HG03439 (cell line): ENCODE data around the gene ELMO1.

Source experiments
- ATAC-seq: cut with Tn5 transposase; IDR thresholded peaks from one replicate; pipeline ENCODE4 v1.9.1; 2021; ENCODE audit warnings: mild to moderate bottlenecking, moderate library complexity; ENCODE audit not compliant: unreplicated experiment

ELMO1 gene

DNA sequence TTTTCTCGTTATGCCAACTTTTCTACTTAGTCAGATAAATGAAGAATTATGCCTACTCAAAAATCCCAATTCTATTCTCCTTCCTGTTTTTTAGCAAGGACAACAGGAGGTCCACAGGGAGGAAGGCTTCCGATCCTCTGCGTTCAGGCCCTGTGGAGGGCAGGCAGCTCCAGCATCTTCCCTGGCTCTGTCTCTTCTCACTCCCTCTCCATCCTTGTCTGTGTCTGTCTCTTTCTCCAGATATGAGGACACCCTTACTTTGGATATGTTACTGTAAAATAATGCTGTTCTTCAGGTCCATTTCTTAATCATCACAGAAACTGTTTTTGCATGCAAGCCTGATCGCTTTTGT is 166.6 kb downstream of the ELMO1 start:
- ATAC-seq, result no peak

DNA sequence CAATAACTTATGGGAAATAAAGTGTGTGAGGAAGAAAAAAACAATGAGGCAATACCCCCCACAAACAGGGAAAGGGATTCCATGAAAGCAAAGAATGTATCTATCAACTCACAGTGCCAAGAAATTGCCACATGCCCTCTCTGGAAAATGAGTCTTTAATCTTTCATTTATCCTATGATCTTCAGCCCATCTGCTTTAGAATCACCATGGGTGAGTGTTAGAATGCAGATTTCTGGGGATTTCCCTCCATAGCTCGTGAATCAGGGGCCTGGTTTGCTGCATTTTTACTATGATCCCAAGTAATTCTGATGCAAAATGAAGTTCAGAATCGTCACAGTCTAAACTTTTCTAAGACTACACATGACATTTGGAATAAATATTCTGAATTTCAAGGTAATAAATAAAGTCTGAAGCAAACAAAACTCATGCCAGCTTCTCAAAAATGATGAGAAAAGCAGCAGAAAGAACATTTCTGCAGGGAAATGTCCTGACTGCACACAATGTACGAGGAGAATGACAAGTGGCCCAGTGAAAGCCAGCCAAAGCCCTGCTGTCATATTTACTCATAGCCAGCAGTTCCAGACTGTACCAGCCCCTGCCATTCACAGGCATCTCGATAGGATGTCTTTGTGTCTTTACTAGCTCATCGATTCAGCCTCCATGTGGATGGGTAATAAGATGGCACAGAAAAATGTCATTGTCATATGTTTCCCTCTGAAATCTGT is 167.1 kb downstream of the ELMO1 start:
- ATAC-seq, result no peak

DNA sequence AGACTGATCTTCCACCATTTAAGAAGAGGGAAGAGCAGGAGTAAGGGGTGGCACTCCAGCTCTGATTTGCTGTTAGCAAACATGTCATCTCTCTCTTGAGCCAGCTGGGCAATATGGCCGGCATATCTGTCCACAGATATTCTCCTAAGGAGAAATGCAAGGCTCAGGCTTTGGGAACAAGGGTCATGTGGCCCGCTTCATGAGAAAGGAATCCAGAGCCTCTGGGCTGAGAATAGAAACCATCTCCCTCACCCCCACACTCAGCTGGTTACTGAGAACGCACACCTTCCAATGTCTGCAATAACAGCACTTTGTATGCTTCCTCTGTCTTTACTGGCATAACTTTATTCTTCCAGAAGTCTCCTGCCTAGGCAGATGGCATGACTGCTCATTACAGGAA is 171.2 kb downstream of the ELMO1 start:
- no peak for ATAC-seq

DNA sequence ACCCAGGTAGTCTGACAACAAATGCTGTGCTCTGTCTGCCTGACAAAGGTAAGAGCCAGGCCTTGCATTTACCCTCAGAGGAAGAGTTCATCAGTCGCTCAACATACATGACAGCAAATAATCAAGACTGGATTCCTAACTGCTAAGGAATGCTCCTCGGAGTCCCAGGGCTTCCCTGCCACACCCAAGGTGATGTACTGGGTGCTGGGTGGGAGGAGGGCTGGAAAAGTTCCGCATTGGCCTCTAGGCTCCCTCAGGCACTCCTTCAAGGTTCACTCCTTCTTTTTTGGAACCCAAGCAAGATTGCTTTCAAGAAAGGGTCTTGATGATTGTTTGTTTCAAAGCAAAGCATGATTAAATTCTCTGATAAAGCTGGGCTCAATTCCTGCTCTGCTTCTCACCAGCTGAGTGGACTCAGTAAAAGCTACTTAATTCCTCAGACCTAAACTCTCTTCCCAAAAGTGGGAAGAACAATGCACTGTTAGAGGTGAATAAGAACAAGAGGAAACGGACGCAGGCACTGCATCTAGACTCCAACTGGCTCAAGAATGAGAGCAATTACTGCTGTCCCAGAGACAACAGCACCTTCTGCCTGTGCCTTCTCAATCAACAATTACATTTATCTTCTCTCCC is 173.5 kb downstream of the ELMO1 start:
- no peak for ATAC-seq

DNA sequence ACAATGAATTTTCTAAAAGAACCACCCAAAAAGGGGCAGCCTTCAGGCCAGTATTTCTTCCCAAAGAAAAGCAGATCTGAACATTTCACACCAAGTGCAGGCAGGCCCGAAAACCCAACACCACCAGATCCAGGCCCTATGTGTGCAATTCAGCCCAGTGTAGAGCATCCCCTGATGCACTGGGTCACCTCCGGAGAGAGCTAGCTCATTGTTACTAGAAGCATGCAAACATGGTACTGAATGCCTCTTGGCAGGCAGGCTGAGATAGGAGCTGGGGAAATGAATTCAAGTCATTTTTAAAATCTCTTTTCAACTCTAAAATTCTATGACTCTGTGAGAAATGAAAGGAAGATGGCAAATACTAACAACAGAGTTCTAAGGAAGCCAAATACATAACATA is 174.8 kb downstream of the ELMO1 start:
- no peak for ATAC-seq

DNA sequence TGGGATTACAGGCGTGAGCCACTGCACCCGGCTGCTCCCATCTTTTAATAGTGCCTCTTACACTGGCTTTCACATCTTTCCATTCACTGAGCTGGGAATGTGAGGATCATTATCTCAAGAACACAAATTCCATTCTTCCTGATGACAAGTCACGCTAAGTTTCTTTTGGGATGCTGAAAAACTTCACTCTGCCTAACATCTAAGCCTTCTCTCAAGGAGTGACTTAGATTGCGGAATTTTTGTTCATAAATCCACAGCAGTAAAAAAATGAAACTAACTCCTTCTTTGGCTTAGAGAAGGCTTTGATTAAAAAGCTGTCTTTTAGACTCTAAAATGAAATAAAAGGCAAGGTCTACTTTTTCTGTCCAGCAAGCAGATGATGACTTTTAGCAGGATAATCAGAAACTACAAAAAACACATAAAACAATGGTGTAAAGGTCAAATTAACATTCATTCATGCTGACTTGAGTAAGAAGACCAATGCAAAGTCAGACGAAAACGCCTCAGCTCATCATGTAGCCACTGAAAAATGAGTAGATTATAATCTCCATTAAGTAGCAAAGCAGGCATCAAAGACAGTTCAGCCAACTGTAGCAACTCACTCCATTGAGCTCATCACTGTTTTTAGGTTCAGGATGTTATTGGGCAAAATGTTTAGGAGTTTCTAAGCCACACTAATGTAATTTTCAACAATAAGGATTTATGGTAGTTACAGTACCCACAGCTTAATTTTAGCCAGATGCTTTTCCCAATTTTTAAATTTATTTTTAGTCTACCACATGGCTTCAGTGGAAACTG is 178.8 kb downstream of the ELMO1 start:
- ATAC-seq, result no peak

DNA sequence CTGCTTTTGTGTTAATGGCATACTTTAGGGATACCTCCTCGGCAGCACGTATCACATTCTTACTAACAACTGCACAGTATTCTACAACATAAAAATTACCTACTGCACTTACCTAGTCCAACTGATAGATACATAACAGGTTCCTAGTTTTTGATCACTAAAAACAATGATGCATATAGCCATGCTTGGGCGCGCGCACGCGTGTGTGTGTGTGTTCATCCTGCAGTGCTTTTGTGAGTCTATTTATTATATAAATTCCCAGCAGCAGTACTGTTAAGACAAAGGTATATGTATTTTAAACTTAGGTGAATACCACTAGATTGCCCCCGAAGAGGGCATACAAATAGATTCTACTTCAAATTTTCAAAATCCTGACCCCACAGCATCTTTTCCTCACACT is 181.4 kb downstream of the ELMO1 start:
- ATAC-seq, result no peak

DNA sequence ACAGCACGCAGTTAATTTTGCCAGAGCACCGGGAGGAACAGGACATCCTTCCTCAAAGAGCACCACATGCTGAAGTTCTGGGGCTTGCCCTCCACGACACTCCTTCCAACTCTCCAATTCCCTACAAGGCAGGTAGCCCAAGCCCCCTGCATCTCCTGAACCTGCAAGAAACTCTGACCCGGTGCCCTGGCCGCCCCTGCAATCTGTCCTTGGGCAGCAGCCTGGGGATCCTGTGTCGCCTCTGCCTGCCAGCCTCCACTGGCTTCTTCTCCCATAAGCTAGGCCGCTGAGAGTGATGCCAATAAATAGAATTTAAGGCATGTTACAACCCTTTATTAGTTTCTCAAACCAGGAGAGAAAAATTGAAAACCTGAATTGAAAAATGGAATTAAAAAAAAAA is 182.8 kb downstream of the ELMO1 start:
- no peak for ATAC-seq

DNA sequence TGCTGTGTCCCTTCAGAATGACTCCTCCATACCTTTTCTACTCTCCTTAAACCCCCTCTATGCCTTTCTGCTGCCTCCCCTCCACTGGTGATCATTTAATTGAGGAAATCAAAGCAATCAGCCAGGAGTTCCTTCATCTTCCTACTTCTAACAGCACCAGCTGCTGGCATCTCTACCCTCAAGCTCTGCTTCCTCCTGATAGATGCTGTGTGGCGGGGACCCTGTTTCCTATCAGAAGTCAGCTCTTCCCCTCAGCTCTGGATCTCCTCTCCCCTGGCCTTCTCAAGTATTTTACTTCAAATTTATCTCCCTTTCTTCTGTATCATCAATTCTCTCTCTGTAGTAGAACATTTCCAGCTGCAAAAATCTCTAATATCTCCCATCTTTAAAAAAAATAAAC is 183.7 kb downstream of the ELMO1 start:
- ATAC-seq, result no peak

DNA sequence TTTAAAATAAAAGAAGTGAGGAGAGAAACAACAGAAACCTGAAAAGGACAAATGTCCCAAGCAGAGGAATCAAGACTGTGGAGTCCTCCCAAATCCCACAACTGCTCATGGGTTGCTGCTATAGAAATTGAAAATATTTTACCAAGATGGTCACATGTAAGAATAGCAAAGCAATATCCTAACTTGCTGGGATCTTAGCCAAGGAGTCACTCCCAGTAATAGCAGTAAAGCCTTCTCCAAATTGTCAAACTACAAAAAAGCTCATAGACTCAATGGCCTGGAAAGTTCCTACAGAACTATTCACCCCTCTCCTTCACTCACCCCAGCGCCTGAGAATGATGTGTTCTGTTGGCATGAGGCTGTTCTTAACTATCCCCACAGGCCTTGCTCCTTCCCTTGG is 186.5 kb downstream of the ELMO1 start:
- no peak for ATAC-seq

DNA sequence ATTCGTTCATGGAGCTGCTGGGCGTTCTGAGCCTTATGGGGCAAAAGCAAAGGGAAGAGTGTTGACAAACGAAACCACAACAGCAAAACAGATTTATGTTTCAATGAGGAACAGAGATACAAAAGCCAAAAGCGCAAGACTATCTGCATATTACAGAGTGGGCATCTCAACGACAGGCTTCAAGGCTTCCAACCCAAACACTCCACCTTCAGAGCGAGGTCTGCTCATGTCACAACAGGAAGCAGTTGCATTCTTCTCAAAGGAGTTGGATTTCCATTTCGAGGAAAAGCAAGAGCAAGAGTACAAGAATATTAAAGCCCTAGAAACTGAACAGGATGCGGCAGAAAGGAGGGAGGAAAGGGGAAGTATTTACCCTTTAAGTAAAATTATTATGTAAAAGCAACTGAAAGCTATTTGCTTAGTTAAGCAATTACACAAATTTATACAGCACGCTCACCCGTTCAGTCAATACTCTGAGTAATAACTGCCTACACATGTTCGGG is 189.3 kb downstream of the ELMO1 start:
- no peak for ATAC-seq

DNA sequence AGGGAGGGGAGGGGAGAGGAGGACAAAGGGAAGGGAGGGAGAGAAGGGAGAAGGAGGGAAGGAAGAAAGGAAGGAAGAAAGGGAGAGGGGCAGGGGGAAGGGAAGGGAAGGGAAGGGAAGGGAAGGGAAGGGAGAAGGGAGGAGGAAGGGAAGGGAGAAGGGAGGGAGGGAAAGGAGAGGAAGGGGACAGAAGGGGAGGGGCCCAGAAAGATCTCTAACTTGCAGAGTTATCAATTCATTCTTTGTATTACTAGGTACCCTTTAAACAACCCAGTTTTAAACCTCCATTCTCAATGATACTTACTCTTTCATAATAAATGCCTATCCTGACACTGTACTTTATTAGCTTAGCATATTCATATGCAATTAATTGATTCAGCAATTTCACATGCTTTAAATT is 192.0 kb downstream of the ELMO1 start:
- no peak for ATAC-seq

DNA sequence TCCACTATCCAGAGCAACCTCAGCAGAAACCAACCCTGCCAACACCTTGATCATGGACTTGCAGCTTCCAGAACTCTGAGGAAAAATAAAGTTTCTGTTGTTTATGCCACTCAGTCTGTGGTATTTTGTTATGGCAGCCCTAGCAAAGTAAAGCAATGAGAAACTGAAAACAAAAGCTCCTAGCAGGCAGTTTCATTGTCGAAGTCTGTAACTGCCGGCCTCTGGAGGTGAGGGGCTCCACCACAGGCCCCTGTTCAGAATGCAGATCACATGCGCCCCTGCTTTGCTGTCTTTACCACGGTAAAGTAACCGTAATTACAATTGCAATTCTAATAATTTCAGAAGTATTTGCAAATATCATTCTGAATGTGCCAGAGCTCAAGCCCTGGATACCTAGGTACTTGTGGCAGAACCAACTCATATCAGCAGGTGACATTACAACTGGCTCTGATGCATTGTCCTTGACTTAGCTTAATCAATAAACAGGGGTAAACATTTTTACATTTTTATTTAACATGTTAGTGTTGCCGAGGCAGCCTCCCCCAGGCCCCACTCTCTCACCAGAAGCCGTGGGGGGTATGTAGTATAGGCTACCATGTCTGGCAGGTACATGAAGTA is 193.2 kb downstream of the ELMO1 start:
- ATAC-seq, result no peak

DNA sequence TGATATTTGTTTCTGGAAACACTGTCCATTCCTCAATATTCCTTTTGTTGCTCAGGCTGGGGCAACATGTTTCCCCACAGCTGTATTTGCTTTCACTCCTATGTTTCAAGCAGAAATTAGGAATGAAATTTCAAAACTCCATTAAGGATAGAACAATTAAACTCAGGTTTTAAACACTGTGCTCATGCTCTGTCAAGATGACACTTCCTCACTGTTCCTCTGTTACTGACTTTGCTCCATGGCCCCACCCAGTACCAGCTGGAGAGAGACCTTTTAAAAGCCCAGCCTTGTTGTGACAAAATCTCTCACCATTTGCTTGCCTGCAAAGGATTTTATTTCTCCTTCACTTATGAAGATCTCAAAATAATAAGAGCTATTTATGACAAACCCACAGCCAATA is 197.4 kb downstream of the ELMO1 start:
- no peak for ATAC-seq

DNA sequence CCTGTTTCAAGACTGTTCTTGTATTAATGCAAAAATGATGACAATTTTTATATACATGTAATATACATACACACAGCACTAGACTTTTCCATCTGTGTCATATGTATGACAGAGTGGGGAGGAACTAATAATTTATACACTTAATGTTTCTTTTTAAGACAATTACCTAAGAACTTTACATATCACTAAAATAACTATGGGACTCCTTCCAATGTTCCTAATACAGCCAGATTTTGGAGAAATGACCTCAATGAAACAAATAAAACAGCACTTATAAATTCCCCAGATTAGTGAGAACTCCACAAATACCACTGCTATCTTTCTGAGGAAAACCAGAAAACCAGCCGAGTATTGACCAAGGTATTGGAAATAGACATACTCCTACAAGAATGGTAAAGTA is 199.4 kb downstream of the ELMO1 start:
- ATAC-seq, result no peak

DNA sequence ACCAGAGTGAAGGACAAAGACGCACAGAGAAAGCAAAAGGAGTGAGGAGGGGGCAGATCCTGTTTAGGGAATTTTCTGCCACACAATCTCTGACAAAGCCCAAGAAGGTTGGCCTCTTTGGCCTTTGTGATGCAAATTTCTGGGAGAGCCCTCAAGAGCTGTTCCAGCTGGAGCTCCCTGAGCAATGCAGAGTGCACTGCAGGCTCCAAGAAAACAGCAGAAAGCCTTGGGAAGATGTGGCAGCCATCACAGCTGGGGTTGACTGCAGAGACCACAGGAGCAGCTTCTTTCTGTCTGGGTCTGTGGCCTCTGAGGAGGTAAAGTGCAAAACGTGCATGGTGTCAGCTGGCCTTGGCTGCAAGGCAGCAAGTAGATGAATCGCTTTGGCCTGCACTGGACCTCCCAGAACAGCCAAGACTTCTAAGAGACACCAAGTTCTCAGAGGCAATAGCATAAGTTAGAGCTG is 200.2 kb downstream of the ELMO1 start:
- no peak for ATAC-seq

DNA sequence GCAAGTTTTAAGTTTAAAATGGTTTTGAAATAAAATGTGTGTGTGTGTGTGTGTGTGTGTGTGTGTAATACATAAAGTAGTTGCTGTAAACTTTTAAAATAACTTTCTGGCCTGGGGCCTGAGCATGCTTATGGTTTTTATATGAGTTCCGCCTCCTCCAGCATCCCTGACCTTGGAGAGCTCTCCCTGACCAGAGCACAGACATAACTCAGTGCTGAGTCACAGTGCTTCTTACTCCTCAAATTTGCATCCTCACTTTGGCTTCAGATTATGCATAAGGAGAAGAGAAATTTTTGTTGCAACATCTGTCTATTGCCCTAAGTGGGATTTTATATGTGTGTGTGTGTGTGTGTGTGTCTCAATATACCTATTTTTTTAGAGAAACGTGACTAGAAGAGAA is 200.8 kb downstream of the ELMO1 start:
- no peak for ATAC-seq

DNA sequence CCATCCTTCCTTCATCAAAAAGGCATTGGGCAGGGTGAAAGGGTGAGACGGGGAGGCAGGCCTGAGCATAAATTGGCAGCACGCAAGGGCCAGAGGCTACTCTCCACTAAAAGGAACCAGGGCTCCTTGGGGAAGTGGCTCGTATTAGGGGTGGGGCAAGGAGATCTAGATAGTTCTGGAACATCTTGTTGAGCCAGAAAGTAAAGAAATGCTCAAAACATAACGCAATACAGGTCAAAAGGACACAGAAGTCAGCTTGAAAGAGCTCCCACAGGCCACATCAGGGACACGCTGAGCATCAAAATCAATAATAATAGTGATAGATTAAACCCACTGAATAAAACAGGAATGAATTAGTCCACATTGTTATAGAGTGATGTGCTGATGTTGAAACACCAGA is 203.1 kb downstream of the ELMO1 start:
- no peak for ATAC-seq

DNA sequence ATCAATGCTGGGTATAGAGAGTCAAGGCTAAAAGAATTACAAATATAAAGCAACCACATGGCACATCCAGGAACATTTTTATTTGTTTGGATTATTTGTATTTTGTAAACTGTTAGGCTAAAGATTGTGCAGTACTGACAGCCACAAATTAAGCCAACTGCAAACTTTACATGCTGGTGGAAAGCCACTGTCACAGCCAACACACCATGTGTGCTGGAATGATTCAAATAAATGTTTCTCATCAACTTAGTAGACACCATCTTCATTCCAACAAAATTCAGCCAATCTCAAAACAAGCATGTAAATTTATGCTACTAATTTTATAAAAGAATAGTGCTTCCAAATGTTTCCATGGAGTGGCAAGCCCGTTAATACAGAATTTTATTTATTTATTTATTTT is 211.8 kb downstream of the ELMO1 start:
- no peak for ATAC-seq

DNA sequence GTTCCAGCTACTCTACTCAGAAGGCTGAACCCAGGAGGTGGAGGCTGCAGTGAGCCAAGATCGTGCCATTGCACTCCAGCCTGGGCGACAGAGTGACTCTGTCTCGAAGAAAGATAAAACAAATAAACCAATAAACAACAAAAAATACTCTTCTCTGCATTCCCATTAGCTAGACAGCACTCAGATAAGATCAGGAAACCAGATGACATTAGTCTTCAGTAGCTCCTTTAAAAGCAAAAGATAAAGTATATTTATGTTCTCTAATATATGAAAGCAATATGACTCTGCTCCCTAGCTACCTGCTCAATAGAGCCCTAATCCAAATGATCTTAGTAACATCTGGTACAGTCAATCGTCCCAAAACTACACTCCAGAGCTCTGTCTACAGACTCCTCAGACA is 212.9 kb downstream of the ELMO1 start:
- ATAC-seq, result no peak

DNA sequence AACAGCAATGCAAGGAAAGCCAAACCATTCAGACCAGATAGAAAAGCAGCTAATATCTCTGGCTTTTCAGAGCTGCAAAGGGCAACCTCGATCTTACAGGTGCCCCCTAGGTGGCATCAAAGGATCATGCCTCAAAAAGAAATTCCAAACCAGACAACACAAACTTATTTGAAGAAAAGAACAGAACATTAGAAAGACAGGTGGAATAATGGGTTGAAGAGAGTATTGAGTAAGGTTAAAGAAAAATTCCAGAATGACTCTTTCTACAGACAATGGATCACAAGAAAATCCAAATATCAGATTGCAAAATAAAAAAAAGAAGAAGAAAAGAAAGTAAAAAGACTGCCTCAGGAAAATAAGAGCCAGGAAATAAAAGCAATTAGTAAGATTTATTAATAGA is 213.7 kb downstream of the ELMO1 start:
- ATAC-seq, result no peak

DNA sequence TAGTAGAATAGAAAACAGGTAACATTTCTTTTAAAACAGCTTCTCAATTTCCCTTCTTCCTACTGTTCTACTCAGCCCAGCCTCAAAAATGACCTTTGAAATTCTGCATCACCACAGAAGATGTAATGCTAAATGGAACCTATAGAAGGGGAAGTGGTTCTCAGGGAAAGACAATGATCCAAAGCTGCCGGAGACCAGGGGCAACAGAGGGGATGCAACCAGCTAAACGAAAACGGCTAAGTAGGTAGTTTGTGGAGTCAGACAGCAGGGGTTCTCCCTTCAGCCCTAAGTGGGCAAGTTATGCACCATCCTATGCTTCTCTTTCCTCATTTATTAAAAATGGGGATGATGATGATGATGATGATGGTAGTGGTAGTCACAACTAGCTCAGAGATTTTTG is 214.3 kb downstream of the ELMO1 start:
- ATAC-seq, result no peak
